ENCODE measurements around the gene CCDC91.
"Not testable (repeated sequence)": the region's sequence is repeated elsewhere in the genome, so short reads cannot be mapped to it uniquely, and the experiment has no call there.

The CCDC91 gene

GRCh38 chr12:28476206-28476605 lies 285.9 kb downstream of the CCDC91 start:
- DNase-seq, result not testable (repeated sequence)

GRCh38 chr12:28479097-28479496 lies 288.8 kb downstream of the CCDC91 start:
- DNase-seq, result not testable (repeated sequence)

DNA sequence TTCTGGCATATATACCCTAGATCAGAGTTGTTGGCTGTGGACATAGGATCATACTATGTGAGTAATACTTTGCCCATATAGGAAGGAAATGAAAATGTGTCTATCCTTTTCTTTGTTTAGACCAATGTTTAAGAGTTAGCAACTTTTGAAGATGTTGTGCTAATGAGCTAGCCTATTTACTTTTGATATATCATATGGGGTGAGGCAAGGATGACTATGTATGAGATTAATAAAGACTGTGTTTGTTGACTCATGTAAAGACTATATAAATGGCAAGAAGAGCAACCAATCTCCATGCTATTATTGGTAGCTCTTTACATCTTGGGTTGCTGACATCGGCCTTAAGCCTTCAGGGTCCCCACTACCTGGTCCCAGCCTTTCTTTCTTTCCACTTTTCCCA lies 289.4 kb downstream of the CCDC91 start:
- DNase-seq, result no peak

- DNase-seq, result no peak
Observed at GRCh38 chr12:28484156-28484555, 293.9 kb downstream of the CCDC91 start.

GRCh38 chr12:28486521-28486920 lies 296.3 kb downstream of the CCDC91 start:
- DNase-seq, result no peak

- DNase-seq, result no peak
Observed at GRCh38 chr12:28489246-28489645, 299.0 kb downstream of the CCDC91 start.

- DNase-seq, result no peak
Observed at GRCh38 chr12:28497889-28498411, 307.7 kb downstream of the CCDC91 start.

DNA sequence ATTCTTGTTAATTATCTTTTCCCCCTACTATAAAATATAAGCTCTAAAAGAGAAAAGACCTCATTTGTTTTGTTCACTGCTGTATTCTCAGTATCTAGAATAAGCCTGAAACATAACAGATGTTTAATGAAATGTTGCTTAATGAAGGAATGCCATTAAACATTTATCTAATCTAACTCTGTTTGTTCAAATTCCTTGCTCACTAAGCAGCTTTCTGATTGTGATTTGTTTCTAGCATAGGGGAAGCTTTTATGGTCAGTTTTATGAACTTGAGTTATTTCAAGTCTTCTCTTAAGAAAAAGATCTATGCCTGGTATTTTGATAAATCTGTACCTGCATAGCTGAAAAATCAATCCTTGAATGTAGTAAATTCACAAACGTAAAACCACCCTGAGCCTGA lies 308.6 kb downstream of the CCDC91 start:
- DNase-seq, result no peak

DNA sequence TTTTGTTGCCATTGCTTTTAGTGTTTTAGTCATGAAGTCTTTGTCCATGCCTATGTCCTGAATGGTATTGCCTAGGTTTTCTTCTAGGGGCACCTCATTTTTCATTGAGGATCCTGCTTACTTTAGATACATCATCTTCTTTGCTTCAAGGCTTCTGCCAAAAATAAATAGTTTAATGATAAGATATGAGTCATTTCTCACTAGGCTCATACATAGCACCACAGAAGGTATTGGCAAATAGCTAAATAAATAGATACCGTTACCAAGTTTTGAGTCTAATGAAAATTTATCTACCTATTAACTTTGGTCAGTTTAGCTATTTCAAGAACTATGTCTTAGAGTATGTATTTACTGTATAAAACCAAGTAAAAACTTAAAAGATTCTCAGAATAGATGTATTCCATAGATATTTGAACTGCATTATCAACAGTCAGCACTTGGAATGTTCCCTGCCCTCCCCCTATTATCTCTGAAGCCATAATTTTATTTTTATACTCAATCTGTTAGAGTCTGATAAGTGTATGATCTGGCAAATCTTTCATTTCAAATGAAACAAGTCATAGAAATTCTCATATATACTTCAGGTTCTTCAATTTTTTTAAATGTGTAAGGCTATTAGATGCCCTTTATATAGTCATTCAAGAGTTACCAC lies 310.2 kb downstream of the CCDC91 start:
- no peak for DNase-seq

- DNase-seq, result no peak
Observed at GRCh38 chr12:28506271-28506670, 316.0 kb downstream of the CCDC91 start.

DNA sequence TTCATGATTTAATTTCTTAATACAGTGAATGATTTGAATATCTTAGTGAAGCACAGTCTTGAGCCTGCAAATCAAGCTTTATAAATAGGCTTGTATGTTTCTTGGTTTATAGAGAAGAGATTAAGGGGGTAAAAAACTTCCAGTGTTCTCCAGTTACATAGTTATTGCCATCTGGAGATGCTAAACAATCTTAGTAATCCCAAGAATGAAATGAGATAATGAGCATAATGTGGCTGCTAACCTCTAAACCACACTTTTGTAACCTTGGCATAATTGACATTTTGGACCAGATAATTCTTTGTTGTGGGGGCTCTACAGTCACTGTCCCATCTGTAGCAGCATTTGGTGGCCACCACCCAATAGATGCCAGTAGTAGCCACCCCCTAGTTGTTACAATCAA lies 316.8 kb downstream of the CCDC91 start:
- DNase-seq, result no peak

DNA sequence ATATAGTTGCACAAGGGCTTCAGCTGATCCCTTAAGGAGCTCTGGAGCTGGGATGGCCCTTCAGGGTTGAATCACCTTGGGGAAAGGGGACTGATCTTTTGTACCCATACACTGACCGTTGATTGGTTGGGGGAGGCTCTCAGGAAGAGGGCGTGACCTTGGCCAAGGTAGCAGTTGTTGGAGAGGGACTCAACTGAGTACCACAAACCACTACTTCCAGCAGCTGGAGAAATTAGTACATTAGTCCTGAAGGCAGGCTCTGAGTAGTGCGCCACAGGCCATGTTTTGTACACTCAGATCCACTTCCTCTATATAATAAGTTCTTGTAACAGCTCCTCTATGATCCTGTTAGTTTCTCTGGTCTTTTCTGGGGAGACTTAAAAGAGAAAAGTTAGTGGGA lies 317.6 kb downstream of the CCDC91 start:
- no peak for DNase-seq

DNA sequence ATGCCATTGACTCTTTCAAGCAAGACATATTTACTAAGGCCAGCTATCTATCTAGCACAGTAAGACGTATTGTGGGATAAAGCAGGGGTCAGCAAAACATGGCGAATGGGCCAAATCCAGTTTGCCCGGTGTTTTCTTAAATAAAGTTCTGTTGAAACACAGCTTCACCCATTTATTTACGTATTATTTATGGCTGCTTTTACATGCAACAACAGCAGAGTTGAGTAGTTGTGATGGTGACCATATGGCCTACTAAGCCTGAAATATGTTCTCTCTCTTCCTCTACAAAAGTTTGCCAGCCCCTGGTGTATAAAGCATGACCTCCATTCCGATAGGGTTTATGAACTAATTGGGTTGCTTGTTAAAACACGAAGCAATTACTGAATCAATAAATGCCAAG lies 322.1 kb downstream of the CCDC91 start:
- DNase-seq, result no peak

- no peak for DNase-seq
Observed at GRCh38 chr12:28512876-28513275, 322.6 kb downstream of the CCDC91 start.

DNA sequence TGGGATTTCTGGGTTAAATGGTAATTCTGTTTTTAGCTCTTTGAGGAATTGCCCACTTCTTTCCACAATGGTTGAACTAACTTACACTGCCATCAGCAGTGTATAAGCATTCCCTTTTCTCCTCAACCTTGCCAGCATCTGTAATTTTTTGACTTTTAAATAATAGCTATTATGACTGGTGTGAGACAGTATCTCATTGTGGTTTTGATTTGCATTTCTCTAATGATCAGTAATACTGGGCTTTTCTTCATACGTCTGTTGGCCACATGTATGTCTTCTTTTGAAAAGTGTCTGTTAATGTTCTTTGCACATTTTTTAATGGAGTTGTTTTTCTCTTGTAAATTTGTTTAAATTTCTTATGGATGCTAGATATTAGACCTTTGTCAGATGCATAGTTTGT lies 323.7 kb downstream of the CCDC91 start:
- DNase-seq, result no peak

DNA sequence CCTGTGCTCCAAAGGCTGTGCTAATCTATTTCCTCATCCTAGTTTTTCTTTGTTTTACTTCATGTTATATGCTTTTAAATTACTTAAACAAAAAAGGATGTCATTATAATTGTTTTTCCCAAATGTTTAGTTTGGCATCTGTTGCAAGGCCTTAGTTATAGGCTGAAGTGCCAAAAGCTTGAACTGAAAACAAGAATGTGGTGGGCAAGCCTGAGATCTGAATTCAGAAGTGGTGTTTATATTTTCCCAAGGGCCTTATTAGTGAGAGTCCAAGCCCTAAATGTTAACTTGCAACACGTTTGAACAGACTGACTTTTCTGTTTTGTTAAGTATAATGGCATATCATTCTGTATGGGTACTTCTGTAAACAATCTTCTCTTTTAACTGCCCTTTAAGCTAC lies 326.8 kb downstream of the CCDC91 start:
- DNase-seq, result no peak

DNA sequence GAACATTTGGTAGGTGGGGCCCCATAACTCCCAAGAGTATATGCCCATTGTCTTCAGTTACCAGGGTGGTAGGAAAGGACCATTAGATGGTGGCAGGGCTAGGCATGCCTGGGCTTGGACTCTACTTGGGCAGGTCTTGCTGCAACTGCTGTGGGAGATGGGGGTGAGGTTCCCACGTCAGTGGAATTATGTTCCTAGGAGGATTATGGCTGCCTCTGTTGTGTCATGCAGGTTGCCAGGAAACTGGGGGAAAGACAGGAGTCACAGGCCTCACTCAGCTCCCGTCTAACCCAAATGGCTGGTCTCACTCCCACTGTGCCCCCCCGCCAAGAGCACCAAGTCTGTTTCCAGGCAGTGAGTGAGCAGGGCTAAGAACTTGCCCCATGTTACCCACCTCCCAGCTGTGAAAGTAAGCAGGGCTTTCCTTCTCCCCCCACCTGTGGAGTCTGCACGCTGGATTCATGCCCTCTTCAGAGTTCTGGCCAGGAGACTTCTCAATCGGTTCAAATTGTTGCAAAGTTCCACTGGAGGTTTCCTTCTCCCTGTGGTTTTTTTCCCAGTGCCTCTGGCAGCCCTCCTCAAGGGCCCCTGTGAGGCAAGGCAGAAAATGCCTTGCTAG lies 337.5 kb downstream of the CCDC91 start:
- no peak for DNase-seq

DNA sequence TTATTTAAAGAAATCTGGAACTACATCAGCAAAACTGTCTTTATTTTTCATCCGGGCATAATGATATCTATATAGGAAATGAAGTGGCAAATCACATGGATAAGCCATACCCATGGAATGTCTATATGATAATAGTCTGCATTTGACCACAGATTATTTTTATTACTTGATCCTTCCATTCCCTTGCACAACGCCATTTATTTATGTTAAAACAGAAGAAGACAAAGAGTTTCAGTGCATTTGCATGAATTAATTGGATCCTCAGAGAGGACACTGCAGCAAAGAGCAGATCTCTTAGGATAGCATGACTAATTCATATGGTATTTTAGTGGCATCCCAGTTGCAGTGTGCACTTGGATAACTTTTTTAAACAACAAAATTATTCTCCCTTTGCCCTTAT lies 345.0 kb downstream of the CCDC91 start:
- DNase-seq, result no peak

GRCh38 chr12:28536088-28536487 lies 345.8 kb downstream of the CCDC91 start:
- DNase-seq, result no peak

GRCh38 chr12:28537474-28537873 lies 347.2 kb downstream of the CCDC91 start:
- DNase-seq, result no peak

DNA sequence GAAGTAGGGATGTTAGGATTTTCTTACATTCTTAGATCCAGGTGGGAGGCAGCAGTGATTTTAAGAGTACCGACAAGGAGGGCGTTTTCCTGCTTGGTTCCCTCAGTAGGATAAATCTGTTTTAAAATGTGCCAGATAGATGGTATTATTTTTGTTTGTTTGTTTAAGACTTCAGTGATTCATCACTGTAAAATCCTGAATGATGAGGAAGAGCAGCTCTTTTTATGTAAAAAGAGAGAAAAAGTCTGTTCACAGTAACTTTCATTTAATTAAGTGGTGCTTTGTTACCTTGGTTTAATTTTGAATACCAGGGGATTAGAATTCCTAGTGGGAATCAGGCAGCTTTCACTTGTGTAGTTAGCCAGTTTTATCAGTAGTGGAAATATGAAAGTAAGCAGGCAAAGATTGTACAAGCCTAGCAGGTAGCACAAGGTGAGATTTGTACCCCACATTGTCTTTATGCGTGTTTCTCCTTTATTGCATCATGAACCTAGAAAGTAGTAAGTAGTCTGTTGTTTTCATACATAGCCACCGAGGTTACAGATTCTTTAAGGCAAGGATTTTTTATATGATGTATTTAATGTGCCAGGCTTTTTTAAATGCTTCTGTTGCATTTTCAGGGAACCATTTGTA lies 349.6 kb downstream of the CCDC91 start:
- no peak for DNase-seq

- no peak for DNase-seq
Observed at GRCh38 chr12:28540324-28540714, 350.1 kb downstream of the CCDC91 start.

DNA sequence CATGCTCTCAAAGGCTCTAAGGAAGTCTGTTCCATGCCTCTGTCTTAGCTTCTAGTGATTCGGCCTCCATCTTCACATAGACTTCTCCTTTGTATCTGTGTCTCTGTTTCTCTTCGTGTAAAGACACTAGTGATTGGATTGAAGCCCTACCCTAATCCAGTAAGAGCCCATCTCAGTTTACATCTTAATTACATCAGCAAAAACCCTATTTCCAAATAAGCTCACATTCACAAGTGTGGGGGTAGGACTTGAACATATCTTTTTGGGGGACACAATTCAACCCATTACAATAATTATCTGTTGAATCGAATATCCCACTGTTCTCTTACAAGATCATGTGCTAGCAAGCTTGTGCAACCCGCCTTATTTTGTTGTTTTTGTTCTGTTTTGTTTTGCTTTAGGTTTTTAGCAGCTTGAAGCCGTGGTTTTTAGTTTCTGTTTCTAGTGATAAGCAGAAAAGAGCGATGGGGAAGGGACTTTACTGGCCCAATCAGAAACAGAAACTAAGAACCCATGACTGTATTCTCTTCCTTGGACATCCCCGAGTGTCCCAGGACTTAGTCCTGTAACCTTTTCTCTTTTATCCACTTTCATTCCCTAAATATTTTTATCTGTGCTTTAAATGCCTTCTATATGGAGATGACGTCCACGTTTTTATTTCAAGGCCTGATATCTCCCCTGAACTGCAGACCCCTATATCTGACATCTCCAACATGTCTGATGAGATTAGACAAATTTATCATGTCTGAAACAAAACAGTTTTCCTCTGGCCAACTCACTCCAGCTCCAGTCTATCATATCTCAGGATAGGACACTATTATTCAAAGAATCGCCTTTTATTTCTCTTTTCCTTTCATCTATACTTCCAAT lies 353.0 kb downstream of the CCDC91 start:
- DNase-seq, result no peak

All from activated gamma-delta T cell treated with Interleukin-2 at 50 U/mL for 16 hours (primary cell).